Left ventricle myocardium inferior (tissue), 1 donor: Measurements from ENCODE around the gene ETFB. TPM values are rescaled to one million over a fixed set of nuclear protein-coding genes. Genes with fewer than 3 reads are reported as not detected.

ENCODE experiments used
- DNase-seq: peaks from one replicate; pipeline ENCODE4 v3.0.0-alpha.2; 2020
- H3K27ac ChIP-seq: fragments of 200-600 bp; replicated peaks from 2 replicates; pipeline ENCODE4 v1.8.0; 2021
- H3K27me3 ChIP-seq: fragments of 200-600 bp; 2 replicates; pipeline ENCODE4 v1.8.0; 2021; ENCODE audit warnings: low read depth
- H3K36me3 ChIP-seq: fragments of 200-600 bp; 2 replicates; pipeline ENCODE4 v1.8.0; 2021
- H3K4me1 ChIP-seq: fragments of 200-600 bp; 2 replicates; pipeline ENCODE4 v1.8.0; 2021
- H3K4me3 ChIP-seq: fragments of 200-600 bp; 2 replicates; pipeline ENCODE4 v1.8.0; 2021; ENCODE audit warnings: mild to moderate bottlenecking, moderate library complexity
- H3K9me3 ChIP-seq: fragments of 200-600 bp; replicated peaks from 2 replicates; pipeline ENCODE4 v1.8.0; 2021
- intact Hi-C: fragments of 100-400 bp; cut with micrococcal nuclease; formaldehyde crosslinking; loops from one replicate; pipeline ENCODE4 v1.11.0; 2022
- total RNA-seq: library from RNA; stranded (reverse); fragmentation: NEBNext Ultra II Directional; extraction: Animal tissue kit (Norgen Biotek cat#: 25700); gene quantifications from one replicate; pipeline ENCODE4 v1.2.1, GENCODE V29; 2021
- TF ChIP-seq, protein P1 (sequence below): fragments of 200-600 bp; IDR thresholded peaks from 2 replicates; pipeline ENCODE4 v1.8.0; 2021; ENCODE audit warnings: antibody characterized with exemption, mild to moderate bottlenecking, borderline replicate concordance
- donor health status: DM: no; HTN: yes; CAD: no; lungs with severe emphysema.

Gene ETFB
- total RNA-seq, 1 donor from 2014 or later, result 365 TPM

DNA sequence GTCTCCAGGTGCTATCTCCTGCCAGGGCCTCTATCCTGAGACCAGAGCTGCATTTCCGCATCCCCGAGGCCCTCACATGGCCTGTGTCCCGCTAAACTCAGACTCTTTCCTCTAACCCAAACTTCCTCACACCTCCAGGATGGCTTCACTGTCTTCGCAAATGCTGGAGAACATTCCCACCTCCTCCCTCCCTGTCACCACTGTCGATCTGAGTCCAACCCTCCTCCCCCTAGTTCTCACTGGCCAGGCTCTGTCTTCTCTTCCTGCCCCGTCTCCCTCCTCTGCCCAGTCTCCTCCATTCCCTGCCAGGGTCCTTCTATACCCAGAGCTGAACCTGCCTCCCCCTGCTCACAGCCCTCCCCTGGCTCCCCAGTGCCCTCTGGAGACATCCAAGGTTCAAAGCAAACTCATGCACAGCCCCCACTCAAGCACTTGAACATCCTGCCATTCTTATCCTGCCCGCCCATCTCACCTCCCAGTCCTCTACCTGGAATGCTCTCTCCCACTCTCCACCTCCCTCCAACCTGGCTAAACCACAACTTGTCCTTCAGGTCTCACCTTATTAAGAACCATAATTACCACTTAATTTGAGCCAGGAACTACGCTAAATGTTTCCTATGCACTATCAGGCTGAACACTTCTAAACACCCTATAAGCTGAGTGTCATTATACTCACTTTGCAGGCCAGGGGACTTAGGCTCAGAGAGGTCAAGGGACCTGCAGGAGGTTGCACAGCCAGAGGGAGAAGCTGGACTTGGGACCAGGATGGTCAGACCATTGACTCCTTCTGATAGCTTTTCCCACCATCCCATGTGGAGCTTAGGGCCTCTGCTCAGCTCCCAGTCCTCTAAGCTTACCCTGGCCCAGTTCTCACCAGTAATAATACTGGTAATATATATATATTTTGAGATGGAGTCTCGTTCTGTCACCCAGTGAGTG is 23.3 kb downstream of the ETFB start:
- H3K4me3 ChIP-seq, result no peak overlapping the region
- TF ChIP-seq, protein P1, sequence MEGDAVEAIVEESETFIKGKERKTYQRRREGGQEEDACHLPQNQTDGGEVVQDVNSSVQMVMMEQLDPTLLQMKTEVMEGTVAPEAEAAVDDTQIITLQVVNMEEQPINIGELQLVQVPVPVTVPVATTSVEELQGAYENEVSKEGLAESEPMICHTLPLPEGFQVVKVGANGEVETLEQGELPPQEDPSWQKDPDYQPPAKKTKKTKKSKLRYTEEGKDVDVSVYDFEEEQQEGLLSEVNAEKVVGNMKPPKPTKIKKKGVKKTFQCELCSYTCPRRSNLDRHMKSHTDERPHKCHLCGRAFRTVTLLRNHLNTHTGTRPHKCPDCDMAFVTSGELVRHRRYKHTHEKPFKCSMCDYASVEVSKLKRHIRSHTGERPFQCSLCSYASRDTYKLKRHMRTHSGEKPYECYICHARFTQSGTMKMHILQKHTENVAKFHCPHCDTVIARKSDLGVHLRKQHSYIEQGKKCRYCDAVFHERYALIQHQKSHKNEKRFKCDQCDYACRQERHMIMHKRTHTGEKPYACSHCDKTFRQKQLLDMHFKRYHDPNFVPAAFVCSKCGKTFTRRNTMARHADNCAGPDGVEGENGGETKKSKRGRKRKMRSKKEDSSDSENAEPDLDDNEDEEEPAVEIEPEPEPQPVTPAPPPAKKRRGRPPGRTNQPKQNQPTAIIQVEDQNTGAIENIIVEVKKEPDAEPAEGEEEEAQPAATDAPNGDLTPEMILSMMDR, result no peak
- peaks cover 20% of the 10 kb centered on the region for H3K4me1 ChIP-seq
- DNase-seq, result no peak
- no peak overlapping the region for H3K27ac ChIP-seq
- H3K27me3 ChIP-seq, result no peaks in the 10 kb centered on the region
- H3K9me3 ChIP-seq, result no peaks in the 10 kb centered on the region
- H3K36me3 ChIP-seq, result peaks cover 28% of the 10 kb centered on the region
- intact Hi-C loops, result no loop called here

DNA sequence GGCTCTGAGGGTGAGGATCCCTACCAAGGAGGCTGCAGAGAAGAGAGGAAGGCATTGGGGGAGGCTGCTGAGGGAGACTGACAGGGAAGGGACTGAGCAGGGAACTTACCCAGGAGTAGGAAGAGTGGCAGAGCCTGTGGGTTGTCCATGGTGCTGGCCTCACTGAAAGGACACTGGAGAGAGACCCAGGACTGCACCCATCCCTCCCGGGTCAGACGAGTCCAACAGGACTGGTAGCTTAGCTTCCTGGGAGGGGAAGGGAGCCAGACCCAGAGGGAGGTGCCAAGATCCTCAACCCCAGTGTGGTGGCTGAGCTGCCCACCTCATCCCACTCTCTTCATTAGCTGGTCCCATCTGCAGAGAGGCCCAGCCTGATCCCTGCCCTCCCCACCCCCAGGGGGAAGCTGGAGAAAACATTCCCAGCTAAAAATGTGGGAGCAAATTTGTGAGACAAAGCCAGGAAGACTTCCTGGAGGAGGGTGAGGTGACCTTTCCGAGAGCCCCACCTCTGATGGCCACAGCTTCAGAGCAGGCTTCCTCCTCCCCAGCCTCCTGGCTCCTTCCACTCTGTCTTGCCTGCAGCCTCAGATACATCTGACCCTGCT is 24.1 kb downstream of the ETFB start, which contains the start of gene VSIG10L:
Gene VSIG10L, minus strand, starts transcription at position 164 of the 605 bp plus-strand sequence. Its CDS starts 15 bp downstream, at position 149.
- TF ChIP-seq, protein P1, result no peak
- DNase-seq, result no peak
- H3K36me3 ChIP-seq, result peaks cover 19% of the 10 kb centered on the region
- intact Hi-C loops, result no loop called here
- no peaks in the 10 kb centered on the region for H3K9me3 ChIP-seq
- H3K4me1 ChIP-seq, result peaks cover 20% of the 10 kb centered on the region
- H3K27ac ChIP-seq, result no peak within 1 kb of the TSS
- no peak within 1 kb of the TSS for H3K4me3 ChIP-seq
- no peaks in the 10 kb centered on the region for H3K27me3 ChIP-seq

DNA sequence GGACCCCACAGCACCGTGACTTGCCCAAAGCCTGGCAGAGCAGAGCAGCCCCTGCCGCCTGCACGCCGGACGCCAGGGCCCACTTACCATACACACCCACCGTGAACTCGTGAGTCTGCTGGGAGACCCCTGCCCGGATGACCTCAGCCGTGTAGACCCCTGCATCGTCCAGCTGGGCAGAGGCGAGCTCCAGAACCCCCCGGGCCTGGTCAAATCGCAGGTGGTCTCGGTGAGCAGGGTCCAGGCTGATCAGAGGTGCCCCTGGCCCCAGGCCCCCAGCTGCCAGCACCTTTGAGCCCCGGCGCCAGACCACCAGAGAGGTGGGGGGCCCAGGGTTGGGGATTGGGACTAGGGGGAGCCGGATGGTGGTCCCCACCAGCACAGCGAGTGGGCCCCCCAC is 25.1 kb downstream of the ETFB start:
- TF ChIP-seq, protein P1, result no peak

DNA sequence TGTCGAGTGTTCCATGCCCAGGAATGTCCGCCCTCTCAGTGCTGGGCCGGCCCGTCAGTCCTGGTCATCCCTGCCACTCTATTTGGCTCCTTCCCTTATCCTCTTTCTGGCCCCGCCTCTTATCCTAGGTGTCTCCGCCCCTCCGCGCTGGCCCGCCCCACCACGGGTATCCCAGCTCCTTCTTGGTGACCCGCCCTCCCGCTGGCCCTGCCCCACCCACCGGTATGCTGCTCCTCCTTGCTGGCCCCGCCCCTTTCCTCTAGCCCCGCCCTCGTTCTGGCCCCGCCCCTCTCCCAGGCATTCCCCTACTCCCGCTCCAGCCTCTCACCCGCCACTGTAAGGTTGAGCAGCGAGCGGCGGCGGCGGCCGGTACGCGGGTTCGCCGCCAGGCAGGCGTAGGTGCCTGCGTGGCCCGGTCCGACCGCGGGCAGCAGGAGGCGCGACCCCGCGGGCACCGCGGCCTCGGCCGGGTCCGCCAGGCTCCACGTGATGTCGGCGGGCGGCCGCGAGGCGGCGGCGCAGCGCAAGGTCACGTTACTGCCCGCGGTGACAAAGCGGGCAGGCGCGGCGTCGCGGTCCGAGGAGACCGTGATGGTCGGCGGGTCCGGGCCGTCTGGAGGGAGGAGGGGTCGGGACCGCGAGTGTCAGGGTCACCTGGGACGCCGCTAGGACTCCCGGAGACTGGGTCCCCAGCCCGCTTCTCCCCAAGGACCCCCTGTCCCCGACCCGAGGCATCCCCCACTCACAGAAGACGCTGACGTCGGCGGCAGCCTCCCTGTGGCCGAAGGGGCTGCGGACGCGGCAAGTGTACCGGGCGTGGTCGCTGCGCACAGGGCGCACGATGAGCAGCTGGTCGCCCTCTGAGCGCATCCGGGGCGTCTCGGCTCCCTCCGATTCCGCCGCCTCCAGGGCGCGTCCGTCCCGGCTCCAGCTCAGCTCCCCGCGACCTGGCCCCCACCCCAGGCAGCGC is 26.2 kb downstream of the ETFB start:
- TF ChIP-seq, protein P1, result peak; percentile 48
- peak overlapping the region; percentile 78 for H3K4me3 ChIP-seq
- H3K4me1 ChIP-seq, result peaks cover 20% of the 10 kb centered on the region
- H3K36me3 ChIP-seq, result peaks cover 5% of the 10 kb centered on the region
- no peaks in the 10 kb centered on the region for H3K27me3 ChIP-seq
- H3K27ac ChIP-seq, result peak overlapping the region; percentile 73
- no peaks in the 10 kb centered on the region for H3K9me3 ChIP-seq
- DNase-seq, result peak; percentile 98
- intact Hi-C loops, result no loop called here

More for the DNA sequence above, 25.1 kb downstream of the ETFB start:
- Histone ChIP-seq H3K27me3 (no peaks in the 10 kb centered on the region), H3K9me3 (no peaks in the 10 kb centered on the region), H3K4me1 (peaks cover 20% of the 10 kb centered on the region), H3K4me3 (no peak overlapping the region), H3K27ac (no peak overlapping the region), H3K36me3 (peaks cover 9% of the 10 kb centered on the region)
- no peak for DNase-seq
- intact Hi-C loops, result no loop called here

DNA sequence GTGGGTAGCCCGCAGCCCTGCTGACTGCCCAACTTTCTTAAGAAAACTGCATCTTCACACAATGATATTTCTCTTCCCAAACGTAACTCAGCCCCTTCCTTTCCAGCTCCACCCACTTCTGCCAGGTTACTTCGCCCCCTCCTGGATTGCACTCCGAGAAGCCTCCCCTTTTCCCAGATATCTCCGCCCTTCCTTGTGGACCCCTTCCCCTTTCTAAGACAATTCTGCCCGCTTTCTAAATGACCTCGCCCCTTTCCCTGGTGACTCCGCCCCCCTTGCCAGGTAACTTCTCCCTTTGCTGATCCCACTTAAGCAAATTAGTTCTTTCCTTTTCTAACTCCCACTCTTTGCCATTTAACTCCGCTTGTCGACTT is 26.9 kb downstream of the ETFB start:
- Histone ChIP-seq H3K4me3 (peak overlapping the region; percentile 78), H3K27me3 (no peaks in the 10 kb centered on the region), H3K36me3 (no peaks in the 10 kb centered on the region), H3K4me1 (peaks cover 20% of the 10 kb centered on the region), H3K9me3 (no peaks in the 10 kb centered on the region), H3K27ac (peak overlapping the region; percentile 42)
- TF ChIP-seq, protein P1, result no peak
- intact Hi-C loops, result no loop called here
- DNase-seq, result no peak
